Upper lobe of left lung (tissue), 6 donors: ENCODE data around the gene ARHGEF26. TPM values are rescaled to one million over a fixed set of nuclear protein-coding genes. Genes with fewer than 3 reads are reported as not detected.
A peak's percentile ranks its signal among the peaks of the same experiment; 100 is the strongest.

Experiments
- ATAC-seq, 2 donors: fragments of 200-7000 bp; cut with Tn5 transposase; one replicate each; pipeline ENCODE4 v1.9.1; 2022; ENCODE audit warnings: mild to moderate bottlenecking in 2 of 2, moderate library complexity in 2 of 2; ENCODE audit not compliant: low FRiP score in 2 of 2
- DNase-seq, 2 donors: peaks; one replicate each; pipeline ENCODE4 v3.0.0-alpha.2; 2019 to 2020
- H3K27ac ChIP-seq, 4 donors: fragments of 200-600 bp; sonication (generic); one replicate each; pipeline ENCODE4 v1.5.1; 2016 to 2019
- H3K27me3 ChIP-seq, 4 donors: fragments of 200-600 bp; sonication (generic); one replicate each; pipeline ENCODE4 v1.5.1; 2017 to 2019
- H3K36me3 ChIP-seq, 4 donors: fragments of 200-600 bp; sonication (generic); one replicate each; pipeline ENCODE4 v1.5.1; 2016 to 2019
- H3K4me1 ChIP-seq, 4 donors: fragments of 200-600 bp; sonication (generic); one replicate each; pipeline ENCODE4 v1.5.1; 2018 to 2019
- H3K4me3 ChIP-seq, 4 donors: fragments of 200-600 bp; sonication (generic); one replicate each; pipeline ENCODE4 v1.5.1; 2017 to 2019; ENCODE audit warnings: mild to moderate bottlenecking in 2 of 4, moderate library complexity in 1 of 4
- H3K9me3 ChIP-seq, 4 donors: fragments of 200-600 bp; sonication (generic); one replicate each; pipeline ENCODE4 v1.5.1; 2018 to 2019
- EP300 ChIP-seq, 4 donors: sonication (generic); formaldehyde crosslinking; IDR thresholded peaks; one replicate each; pipeline ENCODE4 v1.5.1; 2017; ENCODE audit warnings: antibody characterized with exemption in 4 of 4, control low read depth in 2 of 4
- POLR2A ChIP-seq, 4 donors: fragments of 450-650 bp; IDR thresholded peaks; one replicate each; pipeline ENCODE4 v1.5.1; 2016 to 2017; ENCODE audit warnings: antibody characterized with exemption in 4 of 4, mild to moderate bottlenecking in 2 of 4
- POLR2AphosphoS5 ChIP-seq, 2 donors: sonication (generic); formaldehyde crosslinking; IDR thresholded peaks; one replicate each; pipeline ENCODE4 v1.5.1; 2017; ENCODE audit warnings: antibody characterized with exemption in 2 of 2
- WGBS, 2 donors: methylation state at CpG; one replicate each; pipeline ENCODE4 v1.1.5; 2017 to 2018; 5-methylcytosine and 5-hydroxymethylcytosine counted together
- total RNA-seq, 6 donors: library from RNA; depleted of rRNA in 4 of 6; stranded (reverse); fragments of >200 nt in 4 of 6; gene quantifications; one replicate each; pipeline versions ENCODE4 v1.1.0 to v1.2.1, GENCODE V29; 2016 to 2021
- TF ChIP-seq, protein P1 (sequence below), 6 experiments: fragments of 450-650 bp in 4 of 6; fragments of 200-600 bp in 2 of 6; sonication (generic) in 2 of 6; IDR thresholded peaks; one replicate each; pipeline ENCODE4 v1.5.1; 2016 to 2019; ENCODE audit warnings: antibody characterized with exemption in 6 of 6
- donor health status: DM: no; HTN: no; CAD: no; lungs with moderate emphysema.
- donor health status: DM: no; HTN: yes; CAD: no; lungs with severe emphysema.

ARHGEF26 gene
- total RNA-seq, 6 donors from 2014 or later: 49.3 to 110 (median 90.9) TPM

DNA sequence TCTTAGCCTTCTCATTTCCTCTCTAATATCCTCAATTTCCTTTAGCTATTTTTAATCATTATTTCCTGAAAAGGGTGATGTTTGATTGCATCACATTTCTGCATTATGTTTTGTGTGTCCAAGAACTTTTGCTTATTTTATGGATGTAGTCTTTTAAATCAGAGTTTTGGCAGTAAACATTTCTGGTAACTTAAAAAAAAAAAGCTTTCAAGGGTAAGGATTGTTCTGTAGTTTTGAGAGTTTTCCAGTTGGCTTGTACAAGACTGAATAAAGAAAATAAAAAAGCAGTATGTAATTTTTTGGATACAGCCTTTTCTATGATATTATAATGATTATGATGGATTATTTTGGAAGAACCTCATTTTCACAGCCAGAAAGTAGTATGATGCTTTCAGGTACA lies 103.7 kb downstream of the ARHGEF26 start:
- peak overlapping the region in 1 of 4 donors; percentile 48 for H3K27ac ChIP-seq
- no peak overlapping the region for H3K4me3 ChIP-seq
- H3K4me1 ChIP-seq: peaks cover 0 to 9% (median 0%) of the 10 kb centered on the region in 4 donors
- no peak for DNase-seq
- H3K27me3 ChIP-seq: no peaks in the 10 kb centered on the region
- TF ChIP-seq, protein P1, sequence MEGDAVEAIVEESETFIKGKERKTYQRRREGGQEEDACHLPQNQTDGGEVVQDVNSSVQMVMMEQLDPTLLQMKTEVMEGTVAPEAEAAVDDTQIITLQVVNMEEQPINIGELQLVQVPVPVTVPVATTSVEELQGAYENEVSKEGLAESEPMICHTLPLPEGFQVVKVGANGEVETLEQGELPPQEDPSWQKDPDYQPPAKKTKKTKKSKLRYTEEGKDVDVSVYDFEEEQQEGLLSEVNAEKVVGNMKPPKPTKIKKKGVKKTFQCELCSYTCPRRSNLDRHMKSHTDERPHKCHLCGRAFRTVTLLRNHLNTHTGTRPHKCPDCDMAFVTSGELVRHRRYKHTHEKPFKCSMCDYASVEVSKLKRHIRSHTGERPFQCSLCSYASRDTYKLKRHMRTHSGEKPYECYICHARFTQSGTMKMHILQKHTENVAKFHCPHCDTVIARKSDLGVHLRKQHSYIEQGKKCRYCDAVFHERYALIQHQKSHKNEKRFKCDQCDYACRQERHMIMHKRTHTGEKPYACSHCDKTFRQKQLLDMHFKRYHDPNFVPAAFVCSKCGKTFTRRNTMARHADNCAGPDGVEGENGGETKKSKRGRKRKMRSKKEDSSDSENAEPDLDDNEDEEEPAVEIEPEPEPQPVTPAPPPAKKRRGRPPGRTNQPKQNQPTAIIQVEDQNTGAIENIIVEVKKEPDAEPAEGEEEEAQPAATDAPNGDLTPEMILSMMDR (IDR thresholded peaks at IDR 0.05): no peak
- TF ChIP-seq POLR2A (IDR thresholded peaks at IDR 0.05): no peak
- no peak for TF ChIP-seq POLR2AphosphoS5 (IDR thresholded peaks at IDR 0.05)
- TF ChIP-seq EP300 (IDR thresholded peaks at IDR 0.05): no peak
- H3K36me3 ChIP-seq: no peaks in the 10 kb centered on the region
- no peaks in the 10 kb centered on the region for H3K9me3 ChIP-seq
- no peak for ATAC-seq

- H3K27me3 ChIP-seq: no peaks in the 10 kb centered on the region
- peaks cover 0 to 9% (median 0%) of the 10 kb centered on the region in 4 donors for H3K4me1 ChIP-seq
- H3K4me3 ChIP-seq: no peak overlapping the region
- TF ChIP-seq POLR2A (IDR thresholded peaks at IDR 0.05) (no peak), EP300 (IDR thresholded peaks at IDR 0.05) (no peak), POLR2AphosphoS5 (IDR thresholded peaks at IDR 0.05) (no peak)
- TF ChIP-seq, protein P1 (IDR thresholded peaks at IDR 0.05): no peak
- no peaks in the 10 kb centered on the region for H3K36me3 ChIP-seq
- H3K9me3 ChIP-seq: no peaks in the 10 kb centered on the region
- no peak for ATAC-seq
- 78 to 83% methylated on average over 2 of the region's 2 CpGs for WGBS, 2 donors
- no peak overlapping the region for H3K27ac ChIP-seq
- no peak for DNase-seq
These were observed 104.3 kb downstream of the ARHGEF26 start for GRCh38 chr3:154225536-154225935.

DNA sequence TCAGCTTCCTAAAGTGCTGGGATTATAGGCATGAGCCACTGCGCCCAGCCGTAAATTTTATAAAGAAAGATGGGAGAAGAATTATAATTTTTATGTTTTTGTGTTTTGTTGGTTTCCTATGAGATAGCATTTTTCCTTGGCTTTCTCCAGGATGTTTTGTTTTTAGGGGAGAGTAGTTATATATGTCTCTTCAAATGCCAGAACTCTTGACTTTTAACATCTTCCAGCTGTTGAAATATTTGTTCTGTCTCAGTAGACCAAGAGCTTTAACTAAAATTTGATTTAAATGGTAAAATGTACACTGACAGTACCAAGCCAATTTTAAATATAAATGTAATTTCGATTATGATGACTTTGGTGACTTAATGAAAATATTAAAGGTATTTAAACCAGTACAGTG lies 106.3 kb downstream of the ARHGEF26 start:
- Histone ChIP-seq H3K27me3 (no peaks in the 10 kb centered on the region), H3K4me3 (no peak overlapping the region), H3K9me3 (no peaks in the 10 kb centered on the region), H3K36me3 (no peaks in the 10 kb centered on the region), H3K27ac (no peak overlapping the region), H3K4me1 (peaks cover 0 to 13% (median 2%) of the 10 kb centered on the region in 4 donors)
- no peak for DNase-seq
- 89 to 92% methylated on average over 3 of the region's 3 CpGs for WGBS, 2 donors
- no peak for ATAC-seq
- no peak for TF ChIP-seq EP300 (IDR thresholded peaks at IDR 0.05)
- TF ChIP-seq, protein P1 (IDR thresholded peaks at IDR 0.05): no peak
- no peak for TF ChIP-seq POLR2AphosphoS5 (IDR thresholded peaks at IDR 0.05)
- TF ChIP-seq POLR2A (IDR thresholded peaks at IDR 0.05): no peak

DNA sequence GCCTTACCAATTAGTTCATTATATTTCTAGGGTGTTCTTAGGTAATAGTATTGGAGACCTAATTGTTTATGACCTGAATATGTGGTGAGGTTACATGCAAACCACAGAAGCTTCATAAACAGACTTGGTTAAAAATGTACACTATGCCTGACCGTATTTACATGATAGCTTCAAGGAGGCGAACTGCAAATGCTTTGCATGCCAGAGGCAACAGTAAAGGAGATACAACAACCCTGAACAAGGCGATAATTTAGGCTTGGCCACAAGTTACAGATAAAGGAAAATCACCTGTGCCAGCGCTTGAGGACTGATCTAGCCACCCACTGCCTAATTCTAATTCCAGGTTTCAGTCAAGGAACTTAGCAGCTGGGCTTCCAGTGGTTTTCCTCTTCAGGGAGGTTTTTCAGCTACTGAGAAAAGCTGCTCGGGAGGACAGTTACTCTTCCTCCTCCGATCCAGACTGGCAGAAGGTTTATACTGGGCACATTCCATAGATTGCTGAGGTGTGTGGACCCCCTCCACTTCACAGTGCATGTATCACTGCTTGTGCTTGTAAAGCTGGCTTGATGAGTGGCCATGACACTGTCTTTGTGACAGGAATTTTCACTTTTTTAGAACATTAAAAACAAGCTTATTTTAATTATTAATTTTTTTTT lies 107.5 kb downstream of the ARHGEF26 start:
- H3K27me3 ChIP-seq: no peaks in the 10 kb centered on the region
- 71 to 72% methylated on average over 6 of the region's 6 CpGs for WGBS, 2 donors
- peak; percentile 40 to 86 for ATAC-seq
- H3K4me1 ChIP-seq: peaks cover 0 to 13% (median 2%) of the 10 kb centered on the region in 4 donors
- H3K36me3 ChIP-seq: no peaks in the 10 kb centered on the region
- TF ChIP-seq EP300 (IDR thresholded peaks at IDR 0.05): peak in 1 of 4 donors; percentile 38
- TF ChIP-seq POLR2A (IDR thresholded peaks at IDR 0.05): no peak
- H3K4me3 ChIP-seq: no peak overlapping the region
- H3K27ac ChIP-seq: peak overlapping the region in 2 of 4 donors; percentile 22 to 39
- DNase-seq: peak in 1 of 2 donors; percentile 22
- H3K9me3 ChIP-seq: no peaks in the 10 kb centered on the region

DNA sequence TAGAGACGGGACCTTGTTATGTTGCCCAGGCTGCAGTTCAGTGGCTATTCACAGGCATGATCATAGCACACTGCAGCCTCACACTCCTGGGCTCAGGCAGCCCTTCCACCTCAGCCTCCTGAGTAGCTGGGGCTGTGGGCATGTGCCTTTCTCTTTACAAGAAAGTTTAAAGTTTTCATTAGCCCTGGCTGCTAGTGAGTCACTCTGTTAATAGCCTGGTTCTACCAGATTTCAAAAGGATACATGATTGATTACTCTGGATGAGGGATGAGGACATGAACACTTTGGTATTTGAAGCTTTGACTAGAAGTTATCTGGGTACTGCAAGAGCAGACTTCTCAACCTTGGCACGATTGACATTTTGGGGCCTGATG lies 108.0 kb downstream of the ARHGEF26 start:
- TF ChIP-seq, protein P1 (IDR thresholded peaks at IDR 0.05): no peak
- TF ChIP-seq EP300 (IDR thresholded peaks at IDR 0.05) (no peak), POLR2A (IDR thresholded peaks at IDR 0.05) (no peak), POLR2AphosphoS5 (IDR thresholded peaks at IDR 0.05) (no peak)
- Histone ChIP-seq H3K27me3 (no peaks in the 10 kb centered on the region), H3K27ac (peak overlapping the region in 2 of 4 donors; percentile 22 to 39), H3K9me3 (no peaks in the 10 kb centered on the region), H3K36me3 (no peaks in the 10 kb centered on the region), H3K4me3 (no peak overlapping the region), H3K4me1 (peaks cover 0 to 13% (median 2%) of the 10 kb centered on the region in 4 donors)
- WGBS, 2 donors: 65 to 69% methylated on average over 2 of the region's 2 CpGs
- no peak for DNase-seq
- ATAC-seq: no peak
